GM12878 (cell line): ENCODE measurements around the gene IL3. TPM values are rescaled to one million over a fixed set of nuclear protein-coding genes. Genes with fewer than 3 reads are reported as not detected.

Experiments used
- ATAC-seq: fragments of 200-7000 bp; cut with Tn5 transposase; 3 replicates; pipeline ENCODE4 v1.9.1; 2020; ENCODE audit warnings: mild to moderate bottlenecking, moderate library complexity
- BruUV-seq: library from RNA; stranded (reverse); fragments of 400-500 nt; replicated peaks from 2 replicates; lab custom pipeline; 2021; lab: Mats Ljungman, UMichigan
- CTCF ChIA-PET: fragments of 300-600 bp; sonication (Branson Sonifier 250); formaldehyde crosslinking; extraction: SDS; loops from one replicate; lab custom pipeline; 2021; ENCODE audit warnings: inconsistent platforms; lab: Yijun Ruan, JAX
- POLR2A ChIA-PET: fragments of 350-600 bp; formaldehyde crosslinking; extraction: SDS; loops from one replicate; lab custom pipeline; 2021; ENCODE audit warnings: inconsistent platforms; lab: Charles Lee
- RAD21 ChIA-PET: fragments of 300-600 bp; sonication (Branson Sonifier 250); formaldehyde crosslinking; loops from one replicate; lab custom pipeline; 2023; ENCODE audit warnings: antibody characterized with exemption; ENCODE audit not compliant: unreplicated experiment; lab: Charles Lee
- SMC1A ChIA-PET: fragments of 300-600 bp; sonication (Branson Sonifier 250); formaldehyde crosslinking; loops from one replicate; lab custom pipeline; 2023; ENCODE audit not compliant: unreplicated experiment, uncharacterized antibody; lab: Charles Lee
- DNase-seq: peaks from one replicate; pipeline ENCODE4 v3.0.0-alpha.2; 2011; ENCODE audit warnings: low read depth, low spot score
- FAIRE-seq: peaks from 3 replicates; lab custom pipeline; 2011; peaks lifted over from hg19 to GRCh38; lab: Jason Lieb, UNC
- H2AFZ ChIP-seq: 2 replicates; pipeline ENCODE4 v1.6.0; 2011; ENCODE audit warnings: low read depth, low read length, control low read depth; ENCODE audit not compliant: control insufficient read depth
- H3K27ac ChIP-seq: 2 replicates; pipeline ENCODE4 v1.5.1; 2011; ENCODE audit warnings: control low read depth; ENCODE audit not compliant: control insufficient read depth, insufficient read depth
- H3K27me3 ChIP-seq, 2 experiments: replicated peaks in 1 of 2; 2 replicates each; pipeline versions ENCODE4 v1.6.0 to v1.6.1; 2011; ENCODE audit warnings: low read length in 1 of 2; ENCODE audit not compliant: control insufficient read depth in 2 of 2, insufficient read depth in 2 of 2
- H3K36me3 ChIP-seq, 2 experiments: 2 replicates each; pipeline ENCODE4 v1.5.1; 2011; ENCODE audit warnings: low read length in 1 of 2; ENCODE audit not compliant: control insufficient read depth in 2 of 2, insufficient read depth in 2 of 2
- H3K4me1 ChIP-seq: 2 replicates; pipeline ENCODE4 v1.6.1; 2011; ENCODE audit warnings: mild to moderate bottlenecking, low read length, moderate library complexity, mixed read lengths; ENCODE audit not compliant: control insufficient read depth, insufficient read depth
- H3K4me2 ChIP-seq: 2 replicates; pipeline ENCODE4 v1.6.0; 2011; ENCODE audit warnings: control low read depth; ENCODE audit not compliant: control insufficient read depth, insufficient read depth
- H3K4me3 ChIP-seq: fragments of 200-600 bp; sonication (generic); 2 replicates; pipeline ENCODE4 v1.5.1; 2016
- H3K79me2 ChIP-seq: 2 replicates; pipeline ENCODE4 v1.6.0; 2011; ENCODE audit warnings: low read length; ENCODE audit not compliant: control insufficient read depth, insufficient read depth
- H3K9ac ChIP-seq: 2 replicates; pipeline ENCODE4 v1.8.0; 2011; ENCODE audit warnings: low read length, control low read depth, mixed read lengths; ENCODE audit not compliant: control insufficient read depth, insufficient read depth
- H3K9me3 ChIP-seq: replicated peaks from 3 replicates; pipeline ENCODE4 v1.5.1; 2011; ENCODE audit warnings: mild to moderate bottlenecking, low read length; ENCODE audit not compliant: control insufficient read depth, insufficient read depth
- H4K20me1 ChIP-seq: 2 replicates; pipeline ENCODE4 v1.6.0; 2011; ENCODE audit not compliant: control insufficient read depth, insufficient read depth
- CREM ChIP-seq: IDR thresholded peaks from 2 replicates; pipeline ENCODE4 v1.6.1; 2014; ENCODE audit warnings: antibody characterized with exemption, low read depth
- MYB ChIP-seq: fragments of 150-350 bp; IDR thresholded peaks from 2 replicates; pipeline ENCODE4 v1.6.1; 2014; ENCODE audit warnings: mild to moderate bottlenecking, low read depth, low read length, borderline replicate concordance
- RUNX3 ChIP-seq: IDR thresholded peaks from 2 replicates; pipeline ENCODE4 v1.6.1; 2012; ENCODE audit warnings: low read length, inconsistent platforms
- TCF3 ChIP-seq: IDR thresholded peaks from 2 replicates; pipeline ENCODE4 v1.6.1; 2012; ENCODE audit warnings: low read depth, mild to moderate bottlenecking, low read length, borderline replicate concordance; ENCODE audit not compliant: insufficient read depth
- WGBS: methylation state at CpG from one replicate; pipeline ENCODE4 v1.1.6; 2016; ENCODE audit warnings: low lambda C conversion rate; ENCODE audit not compliant: insufficient replicate concordance, insufficient coverage; ENCODE audit errors: missing lambda C conversion rate; 5-methylcytosine and 5-hydroxymethylcytosine counted together
- in situ Hi-C: fragments of 300-500 bp; cut with MboI; formaldehyde crosslinking; loops from 9 replicates; pipeline ENCODE4 v1.14.3; 2018; ENCODE audit warnings: mixed read lengths
- intact Hi-C: fragments of 100-400 bp; cut with micrococcal nuclease; formaldehyde crosslinking; loops from one replicate; pipeline ENCODE4 v1.14.2; 2022; ENCODE audit not compliant: unreplicated experiment
- polyA plus RNA-seq, 11 experiments: library from polyadenylated mRNA; depleted of rRNA in 4 of 11; unstranded in 6 of 11; stranded (reverse) in 5 of 11; fragments of >200 nt; fragmentation: Nextera tagmentation in 4 of 11; fragmentation: Illumina TruSeq in 1 of 11; extraction: Ambion mirVana in 4 of 11; extraction: Trizol in 1 of 11; gene quantifications; 1 replicate in 1 of 11; 2 replicates in 10 of 11; pipeline versions ENCODE4 v1.2.1 to v1.2.3, GENCODE V29; 2011 to 2016; ENCODE audit warnings: inconsistent platforms in 2 of 11, missing spikeins in 2 of 11, low read depth in 1 of 11
- total RNA-seq, 4 experiments: library from RNA; depleted of rRNA in 3 of 4; stranded (reverse); fragments of >200 nt in 3 of 4; fragmentation: Illumina TruSeq in 1 of 4; extraction: Trizol in 1 of 4; gene quantifications; 2 replicates each; pipeline versions ENCODE4 v1.2.1 to v1.2.3, GENCODE V29; 2013 to 2021

Gene IL3
- total and polyA plus RNA-seq, 10 of the 15 experiments (the other 5 are each of a cell fraction or from before 2014, with no cell fraction given), result not detected

- no peak for TF ChIP-seq MYB
Measured at GRCh38 chr5:132017316-132017715, 43.1 kb upstream of the IL3 start (continued).

- intact Hi-C loops (no loop called here), in situ Hi-C loops (no loop called here)
- H3K27ac ChIP-seq, result no peak overlapping the region
- TF ChIP-seq TCF3 (no peak), RUNX3 (peak; percentile 66), CREM (no peak)
- H3K79me2 ChIP-seq, result no peaks in the 10 kb centered on the region
- ChIA-PET POLR2A (no interaction called here), RAD21 (interaction anchor here (1.3 kb wide), 1 partner anchor 10 kb away, joined by 3 read pairs; no protein-coding TSS in a partner anchor), SMC1A (interaction anchor here (1.2 kb wide), 1 partner anchor 208 kb away, joined by 3 read pairs; no protein-coding TSS in a partner anchor), CTCF (interaction anchor here (2.5 kb wide), 1 partner anchor 10 kb away, joined by 7 read pairs; no protein-coding TSS in a partner anchor)
- no peaks in the 10 kb centered on the region for H3K36me3 ChIP-seq
- peaks cover 7% of the 10 kb centered on the region; the same call in 1 of the 2 replicates for H4K20me1 ChIP-seq
- no peak overlapping the region for H2AFZ ChIP-seq
- no peak overlapping the region for H3K4me2 ChIP-seq
- H3K9ac ChIP-seq, result no peak overlapping the region
- no peaks in the 10 kb centered on the region for H3K9me3 ChIP-seq
- WGBS, result 21% methylated on average over 10 of the region's 10 CpGs
- no TSS peak for BruUV-seq
- ATAC-seq (no peak), DNase-seq (no peak), FAIRE-seq (peak; percentile 54)
- H3K4me1 ChIP-seq, result peaks cover 33% of the 10 kb centered on the region
- peaks cover 0 to 15% of the 10 kb centered on the region in 2 experiments for H3K27me3 ChIP-seq
- H3K4me3 ChIP-seq, result no peak overlapping the region
Measured at GRCh38 chr5:132017738-132018625, 42.5 kb upstream of the IL3 start.
